ENCODE data around the gene ATP2B1.

- TF ChIP-seq CTCF (IDR thresholded peaks at IDR 0.05) (no peak), POLR2A (IDR thresholded peaks at IDR 0.05) (no peak)
Measured at GRCh38 chr12:89642959-89643358, 65.7 kb downstream of the ATP2B1 start.
